ENCODE measurements around the gene KLF9.

GRCh38 chr9:70404261-70404660 lies 10.2 kb downstream of the KLF9 start:
- no peak for TF ChIP-seq FIP1L1 (IDR thresholded peaks at IDR 0.05; ENCODE audit: low read depth, low read length, poor library complexity, severe bottlenecking)
- TF ChIP-seq WHSC1 (IDR thresholded peaks at IDR 0.05; ENCODE audit: low read length) = no peak
- no peak for TF ChIP-seq ZZZ3 (IDR thresholded peaks at IDR 0.05)
- no peak for TF ChIP-seq RBFOX2 (IDR thresholded peaks at IDR 0.05; ENCODE audit: low read depth, low read length)
- no peak for TF ChIP-seq ELF1 (tag; IDR thresholded peaks at IDR 0.05)
- no peak for TF ChIP-seq SP1 (CRISPR knock-in tag; IDR thresholded peaks at IDR 0.05)
- TF ChIP-seq CTCF (IDR thresholded peaks at IDR 0.05 in 2 of 3, conservative IDR thresholded peaks at IDR 0.05 in 1 of 3; ENCODE audit: insufficient read depth in 2 of 3, low read depth in 1 of 3, low read length in 3 of 3) = no peak
- no peak for TF ChIP-seq SRSF9 (IDR thresholded peaks at IDR 0.05; ENCODE audit: borderline replicate concordance, low read depth, low read length)
- TF ChIP-seq FOXM1 (IDR thresholded peaks at IDR 0.05; ENCODE audit: low read depth) = no peak
- no peak for TF ChIP-seq FOXM1 (CRISPR knock-in tag; IDR thresholded peaks at IDR 0.05; ENCODE audit: low read depth)
- TF ChIP-seq ZEB2 (IDR thresholded peaks at IDR 0.05) = no peak
- no peak for TF ChIP-seq POLR2A (conservative IDR thresholded peaks at IDR 0.05)
